ENCODE data around the gene KRT85. TPM values are rescaled to one million over a fixed set of nuclear protein-coding genes. Genes with fewer than 3 reads are reported as not detected.

The KRT85 gene
- total and polyA plus RNA-seq, 2 of the 4 experiments (the other 2 are of a cell fraction) = not detected

DNA sequence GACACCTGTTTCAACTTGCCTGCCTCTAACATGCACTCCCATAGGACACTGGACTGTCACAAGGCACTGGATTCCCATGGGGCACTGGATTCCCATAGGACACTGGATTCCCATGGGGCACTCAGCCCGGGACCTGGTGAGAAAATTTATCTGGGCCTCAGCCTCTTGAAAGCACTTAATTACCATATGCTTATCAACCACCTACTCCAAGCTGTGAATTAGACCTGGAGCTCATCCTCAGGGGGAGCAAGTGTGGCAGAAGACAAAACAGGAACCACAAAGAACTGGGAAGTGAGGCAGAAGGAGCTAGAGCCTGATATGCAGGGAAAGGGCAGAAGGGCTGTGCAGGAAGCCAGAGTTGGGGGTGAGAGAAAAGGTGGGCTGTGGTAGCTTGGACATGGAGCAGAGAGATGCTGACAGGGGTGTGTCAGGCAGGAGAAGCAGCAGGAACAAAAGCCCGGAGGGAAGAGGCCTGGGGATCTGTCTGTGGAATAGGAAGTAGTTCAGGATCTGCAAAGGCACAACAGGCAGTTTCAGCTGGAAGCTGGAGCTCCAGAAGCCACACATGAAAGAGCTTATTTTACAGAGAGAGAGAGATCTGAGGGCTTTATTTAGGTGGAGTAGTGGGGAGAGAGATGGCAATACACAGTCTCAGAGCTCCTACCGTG, 35.7 kb upstream of the KRT85 start:
- no peak overlapping the region for H2AK9ac ChIP-seq (replicated peaks; ENCODE audit: low read depth, low read length, poor library complexity)
- POLR2A ChIA-PET (ENCODE audit: unreplicated experiment) = no interaction called here

More for the DNA sequence above, 35.7 kb upstream of the KRT85 start:
- H4K91ac ChIP-seq (ENCODE audit: insufficient read depth, low read depth, low read length) = no peak overlapping the region
- no peaks in the 10 kb centered on the region for H3K79me1 ChIP-seq (ENCODE audit: low read depth in 1 of 2, low read length in 2 of 2)
- dilution Hi-C loops (cut with HindIII; ENCODE audit: low sequenced_read_pairs, unreplicated experiment) = no loop called here
- peaks cover 50% of the 10 kb centered on the region for H3K27me3 ChIP-seq (ENCODE audit: control insufficient read depth, insufficient read depth, low read length)
- no peak overlapping the region for H2AFZ ChIP-seq (replicated peaks; ENCODE audit: low read length, poor library complexity)
- no peak overlapping the region for H2AK5ac ChIP-seq (ENCODE audit: low read depth, low read length)
- H2BK15ac ChIP-seq (ENCODE audit: low read depth, low read length) = no peak overlapping the region
- H4K8ac ChIP-seq (ENCODE audit: low read depth in 2 of 2, low read length in 2 of 2) = no peak overlapping the region
- WGBS, 2 experiments (ENCODE audit: extremely low coverage in 2 of 2, insufficient read length in 1 of 2) = no CpG with 5 or more reads among the region's 3 CpGs
- no peaks in the 10 kb centered on the region for H3K9me3 ChIP-seq (ENCODE audit: control insufficient read depth, insufficient read depth, low read length)
- H3K56ac ChIP-seq (ENCODE audit: extremely low read depth, insufficient read depth, low read length) = no peak overlapping the region
- CTCF ChIA-PET = no interaction called here
- ATAC-seq (ENCODE audit: low read depth) = no peak
- H4K5ac ChIP-seq (ENCODE audit: low read depth, low read length) = no peak overlapping the region
- no peak overlapping the region for H3K4me3 ChIP-seq (ENCODE audit: insufficient read depth, low read depth, low read length)
- no peak overlapping the region for H3K14ac ChIP-seq (replicated peaks; ENCODE audit: low read depth, low read length)
- H4K20me1 ChIP-seq (ENCODE audit: insufficient read depth, low read length) = no peaks in the 10 kb centered on the region
- H2BK20ac ChIP-seq (ENCODE audit: low read depth, low read length) = no peak overlapping the region
- H2BK5ac ChIP-seq (ENCODE audit: low read depth, low read length, poor library complexity, severe bottlenecking) = no peak overlapping the region
- BruUV-seq (replicated peaks) = no TSS peak
- no peaks in the 10 kb centered on the region for H3K4me1 ChIP-seq (ENCODE audit: control insufficient read depth, insufficient read depth, low read length)
- in situ Hi-C loops (cut with MboI; ENCODE audit: low sequenced_read_pairs) = no loop called here
- intact Hi-C loops (cut with micrococcal nuclease) = no loop called here
- no peak for DNase-seq
- H3K27ac ChIP-seq (ENCODE audit: insufficient read depth, low read length) = no peak overlapping the region
- no peak overlapping the region for H2BK120ac ChIP-seq (ENCODE audit: low read depth, low read length)
- H3K23ac ChIP-seq (ENCODE audit: low read depth, low read length) = no peak overlapping the region
- no peak overlapping the region for H3K4me2 ChIP-seq (ENCODE audit: low read depth, low read length)
- H3K18ac ChIP-seq (ENCODE audit: low read depth, low read length) = no peak overlapping the region
- TF ChIP-seq POLR2A (IDR thresholded peaks at IDR 0.05; ENCODE audit: low read depth, low read length) (no peak), BHLHE40 (IDR thresholded peaks at IDR 0.05; ENCODE audit: low read depth, low read length) (no peak), CTCF (conservative IDR thresholded peaks at IDR 0.05; ENCODE audit: low read depth, low read length) (no peak), RAD21 (IDR thresholded peaks at IDR 0.05; ENCODE audit: low read length) (no peak), NFE2L2 (IDR thresholded peaks at IDR 0.05; ENCODE audit: low read depth, low read length) (no peak), MXI1 (IDR thresholded peaks at IDR 0.05; ENCODE audit: borderline replicate concordance, low read depth, low read length) (no peak), CEBPB (IDR thresholded peaks at IDR 0.05; ENCODE audit: low read depth, low read length) (no peak), RCOR1 (IDR thresholded peaks at IDR 0.05; ENCODE audit: insufficient replicate concordance, low read length) (no peak), RFX5 (IDR thresholded peaks at IDR 0.05; ENCODE audit: low read depth, low read length) (no peak), CHD1 (IDR thresholded peaks at IDR 0.05; ENCODE audit: low read depth, low read length) (no peak), MAFK (IDR thresholded peaks at IDR 0.05; ENCODE audit: low read depth, low read length) (no peak), MAZ (IDR thresholded peaks at IDR 0.05; ENCODE audit: borderline replicate concordance, low read depth, low read length) (no peak), SMC3 (IDR thresholded peaks at IDR 0.05; ENCODE audit: low read depth, low read length) (no peak), FOS (IDR thresholded peaks at IDR 0.05; ENCODE audit: low read depth, low read length) (no peak), USF2 (IDR thresholded peaks at IDR 0.05; ENCODE audit: low read depth, low read length) (no peak)
- TF ChIP-seq, protein P1, sequence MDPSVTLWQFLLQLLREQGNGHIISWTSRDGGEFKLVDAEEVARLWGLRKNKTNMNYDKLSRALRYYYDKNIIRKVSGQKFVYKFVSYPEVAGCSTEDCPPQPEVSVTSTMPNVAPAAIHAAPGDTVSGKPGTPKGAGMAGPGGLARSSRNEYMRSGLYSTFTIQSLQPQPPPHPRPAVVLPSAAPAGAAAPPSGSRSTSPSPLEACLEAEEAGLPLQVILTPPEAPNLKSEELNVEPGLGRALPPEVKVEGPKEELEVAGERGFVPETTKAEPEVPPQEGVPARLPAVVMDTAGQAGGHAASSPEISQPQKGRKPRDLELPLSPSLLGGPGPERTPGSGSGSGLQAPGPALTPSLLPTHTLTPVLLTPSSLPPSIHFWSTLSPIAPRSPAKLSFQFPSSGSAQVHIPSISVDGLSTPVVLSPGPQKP (IDR thresholded peaks at IDR 0.05; ENCODE audit: borderline replicate concordance, low read depth, low read length) = no peak
- no peaks in the 10 kb centered on the region for H3K9me1 ChIP-seq (ENCODE audit: insufficient read depth, low read length)
- H3K4ac ChIP-seq (ENCODE audit: low read depth, low read length) = no peak overlapping the region
- no peaks in the 10 kb centered on the region for H3K36me3 ChIP-seq (ENCODE audit: control insufficient read depth, insufficient read depth, low read length)
- H3K9ac ChIP-seq (ENCODE audit: low read depth, low read length) = no peak overlapping the region
